ENCODE data around the gene INF2. TPM values are rescaled to one million over a fixed set of nuclear protein-coding genes. Genes with fewer than 3 reads are reported as not detected.
"Not testable (repeated sequence)": the region's sequence is repeated elsewhere in the genome, so short reads cannot be mapped to it uniquely, and the experiment has no call there.

Gene INF2
- total and polyA plus RNA-seq, 4 donors: 13.1 to 51.6 (median 25.5) TPM

- DNase-seq (ENCODE audit: low spot score): no peak
- Histone ChIP-seq H3K4me1 (ENCODE audit: control insufficient read depth in 4 of 4, insufficient read depth in 4 of 4, low read length in 3 of 4) (peaks cover 0 to 2% (median 0%) of the 10 kb centered on the region in 4 donors), H3K9me3 (ENCODE audit: control insufficient read depth in 4 of 4, low read length in 3 of 4) (no peaks in the 10 kb centered on the region), H3K36me3 (ENCODE audit: control insufficient read depth in 4 of 4, insufficient read depth in 3 of 4, low read depth in 1 of 4, low read length in 3 of 4) (no peaks in the 10 kb centered on the region), H3K27ac (ENCODE audit: low read depth in 1 of 2, low read length in 2 of 2) (no peak overlapping the region), H3K27me3 (ENCODE audit: control insufficient read depth in 4 of 4, insufficient read depth in 4 of 4, low read length in 3 of 4) (no peaks in the 10 kb centered on the region), H3K9ac (ENCODE audit: low read depth in 1 of 2, low read length in 2 of 2) (no peak overlapping the region), H3K4me3 (ENCODE audit: low read depth in 1 of 3, low read length in 3 of 3) (no peak overlapping the region)
- WGBS: 80% methylated on average over 3 of the region's 3 CpGs
- TF ChIP-seq FOXA2 (IDR thresholded peaks at IDR 0.05): no peak
- TF ChIP-seq HNF4A (conservative IDR thresholded peaks at IDR 0.05): no peak
- no peak for TF ChIP-seq RXRA (IDR thresholded peaks at IDR 0.05)
- no peak for TF ChIP-seq MAX (IDR thresholded peaks at IDR 0.05)
- TF ChIP-seq CTCF (IDR thresholded peaks at IDR 0.05; ENCODE audit: low read depth, low read length, missing input control): no peak
- no peak for TF ChIP-seq GABPA (IDR thresholded peaks at IDR 0.05 in 1 of 2, conservative IDR thresholded peaks at IDR 0.05 in 1 of 2)
- no peak for TF ChIP-seq EGR1 (IDR thresholded peaks at IDR 0.05; ENCODE audit: low read depth in 2 of 2)
- no peak for TF ChIP-seq YY1 (IDR thresholded peaks at IDR 0.05)
- TF ChIP-seq NR2F2 (IDR thresholded peaks at IDR 0.05): no peak
- no peak for TF ChIP-seq RAD21 (IDR thresholded peaks at IDR 0.05)
- no peak for TF ChIP-seq FOXA1 (IDR thresholded peaks at IDR 0.05)
- TF ChIP-seq ATF3 (IDR thresholded peaks at IDR 0.05): no peak
- no peak for TF ChIP-seq HNF4G (IDR thresholded peaks at IDR 0.05)
- no peak for TF ChIP-seq JUND (IDR thresholded peaks at IDR 0.05)
- TF ChIP-seq SP1 (IDR thresholded peaks at IDR 0.05): no peak
- no peak for TF ChIP-seq ZBTB33 (IDR thresholded peaks at IDR 0.05)
These were observed 19.7 kb upstream of the INF2 start for GRCh38 chr14:104669697-104670096.

- H3K9me3 ChIP-seq (ENCODE audit: control insufficient read depth in 4 of 4, low read length in 3 of 4); H3K27ac ChIP-seq (ENCODE audit: low read depth in 1 of 2, low read length in 2 of 2); H3K4me3 ChIP-seq (ENCODE audit: low read depth in 1 of 3, low read length in 3 of 3); H3K27me3 ChIP-seq (ENCODE audit: control insufficient read depth in 4 of 4, insufficient read depth in 4 of 4, low read length in 3 of 4); H3K36me3 ChIP-seq (ENCODE audit: control insufficient read depth in 4 of 4, insufficient read depth in 3 of 4, low read depth in 1 of 4, low read length in 3 of 4); H3K4me1 ChIP-seq (ENCODE audit: control insufficient read depth in 4 of 4, insufficient read depth in 4 of 4, low read length in 3 of 4); DNase-seq (ENCODE audit: low spot score); H3K9ac ChIP-seq (ENCODE audit: low read depth in 1 of 2, low read length in 2 of 2): not testable (repeated sequence)
- whole genome bisulfite sequencing: 92% methylated on average over 19 of the region's 19 CpGs
These were observed 18.0 kb upstream of the INF2 start for GRCh38 chr14:104671330-104671977.

- not testable (repeated sequence) for H3K4me1 ChIP-seq (ENCODE audit: control insufficient read depth in 4 of 4, insufficient read depth in 4 of 4, low read length in 3 of 4); H3K36me3 ChIP-seq (ENCODE audit: control insufficient read depth in 4 of 4, insufficient read depth in 3 of 4, low read depth in 1 of 4, low read length in 3 of 4); H3K9me3 ChIP-seq (ENCODE audit: control insufficient read depth in 4 of 4, low read length in 3 of 4); DNase-seq (ENCODE audit: low spot score); H3K4me3 ChIP-seq (ENCODE audit: low read depth in 1 of 3, low read length in 3 of 3); H3K27me3 ChIP-seq (ENCODE audit: control insufficient read depth in 4 of 4, insufficient read depth in 4 of 4, low read length in 3 of 4); H3K27ac ChIP-seq (ENCODE audit: low read depth in 1 of 2, low read length in 2 of 2); H3K9ac ChIP-seq (ENCODE audit: low read depth in 1 of 2, low read length in 2 of 2)
- WGBS: 86% methylated on average over 8 of the region's 8 CpGs
These were observed 17.3 kb upstream of the INF2 start for GRCh38 chr14:104672119-104672518.
